NCI-H2171 treated with DMSO at 0.1 percent for 48 hours (cell line): Measurements from ENCODE around the gene EIF4H.
"Not testable (repeated sequence)": the region's sequence is repeated elsewhere in the genome, so short reads cannot be mapped to it uniquely, and the experiment has no call there.

ENCODE experiments used
- DNase-seq: peaks from one replicate; lab custom pipeline; 2025; lab: John Stamatoyannopoulos, UW

EIF4H gene

DNA sequence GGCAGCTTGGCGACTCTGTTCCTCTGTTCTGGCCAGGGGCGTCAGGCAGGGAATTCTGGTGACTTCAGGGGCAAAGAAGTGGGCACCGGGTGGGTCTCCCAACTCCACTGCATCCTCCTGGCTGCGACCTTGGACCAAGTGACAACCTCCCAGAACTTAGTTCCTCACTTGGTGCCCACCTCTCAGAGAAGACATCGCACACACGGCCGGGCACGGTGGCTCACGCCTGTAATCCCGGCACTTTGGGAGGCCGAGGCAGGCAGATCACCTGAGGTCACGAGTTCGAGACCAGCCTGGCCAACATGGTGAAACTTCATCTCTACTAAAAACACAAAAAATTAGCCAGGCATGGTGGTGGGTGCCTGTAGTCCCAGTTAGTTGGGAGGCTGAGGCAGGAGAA, 50.8 kb downstream of the EIF4H start:
- not testable (repeated sequence) for DNase-seq

DNA sequence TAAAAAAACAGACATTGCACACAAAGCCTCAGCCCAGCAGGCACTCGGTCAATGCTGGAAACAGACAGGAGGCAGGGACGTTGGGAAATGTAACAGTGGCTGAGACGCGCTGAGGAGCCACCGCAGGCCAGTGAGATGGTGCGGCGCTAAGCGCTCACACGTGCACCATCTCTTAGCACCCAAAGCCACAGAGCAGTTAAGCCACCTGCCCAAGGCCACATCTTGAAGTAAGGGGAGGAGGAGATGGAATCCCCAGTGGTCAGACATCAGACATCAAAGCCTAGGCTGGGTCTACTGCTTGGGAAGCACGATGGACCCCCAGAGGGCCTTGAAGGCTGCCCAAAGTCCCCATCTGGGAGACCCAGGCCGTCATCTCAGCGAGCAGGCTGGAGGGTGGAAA, 51.2 kb downstream of the EIF4H start:
- no peak for DNase-seq

DNA sequence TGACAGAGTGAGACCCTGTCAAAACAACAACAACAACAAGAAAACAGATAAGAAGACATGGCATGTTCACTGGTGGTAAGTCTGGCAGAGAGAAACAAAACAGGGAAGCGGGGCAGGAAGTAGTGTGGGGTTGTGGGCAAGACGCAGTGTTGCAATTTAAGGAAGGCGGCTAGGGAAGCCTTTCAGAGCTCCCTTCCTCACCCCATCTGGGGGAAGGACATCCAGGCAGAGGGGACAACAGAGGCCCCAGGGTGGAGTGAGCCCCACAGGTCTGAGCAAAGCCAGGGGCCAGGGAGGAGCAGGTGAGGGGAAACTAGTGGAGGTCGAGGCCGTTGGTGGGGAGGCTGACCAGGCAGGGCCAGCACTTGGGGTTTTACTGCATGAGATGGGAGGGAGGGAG, 52.5 kb downstream of the EIF4H start:
- DNase-seq: no peak

DNA sequence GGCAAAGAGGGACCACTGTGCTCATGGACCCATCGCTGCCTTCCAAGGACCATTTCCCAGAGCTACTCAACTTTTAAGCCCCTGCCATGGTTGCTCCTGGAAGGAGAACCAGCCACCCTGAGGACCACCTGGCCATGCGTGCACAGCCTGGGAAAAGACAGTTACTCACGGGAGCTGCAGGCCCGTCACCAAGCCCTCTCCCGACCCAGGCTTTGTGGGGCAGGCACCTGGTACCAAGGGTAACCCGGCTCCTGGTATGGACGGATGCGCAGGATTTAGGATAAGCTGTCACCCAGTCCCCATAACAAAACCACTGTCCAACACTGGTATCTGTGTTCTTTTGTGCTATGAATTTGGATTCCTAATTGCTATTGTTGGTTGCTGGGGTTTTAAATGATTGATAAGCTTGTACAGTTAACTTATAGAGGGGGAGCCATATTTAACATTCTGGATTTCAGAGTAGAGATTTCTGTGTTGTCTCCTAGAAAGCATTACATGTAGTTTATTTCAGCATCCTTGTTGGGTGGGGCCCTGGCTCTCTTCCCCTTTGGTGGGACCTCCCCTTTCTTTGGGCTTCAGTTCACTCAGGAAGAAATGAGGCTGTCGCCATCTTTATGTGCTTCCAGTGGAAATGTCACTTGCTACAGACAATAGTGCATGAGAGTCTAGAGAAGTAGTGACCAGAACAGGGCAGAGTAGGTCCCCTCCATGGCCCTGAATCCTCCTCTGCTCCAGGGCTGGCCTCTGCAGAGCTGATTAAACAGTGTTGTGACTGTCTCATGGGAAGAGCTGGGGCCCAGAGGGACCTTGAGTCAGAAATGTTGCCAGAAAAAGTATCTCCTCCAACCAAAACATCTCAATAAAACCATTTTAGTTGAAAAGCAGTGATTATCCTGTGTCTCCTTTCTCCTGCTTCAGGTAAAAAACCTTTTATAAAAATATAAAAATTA, 55.1 kb downstream of the EIF4H start:
- DNase-seq: no peak

DNA sequence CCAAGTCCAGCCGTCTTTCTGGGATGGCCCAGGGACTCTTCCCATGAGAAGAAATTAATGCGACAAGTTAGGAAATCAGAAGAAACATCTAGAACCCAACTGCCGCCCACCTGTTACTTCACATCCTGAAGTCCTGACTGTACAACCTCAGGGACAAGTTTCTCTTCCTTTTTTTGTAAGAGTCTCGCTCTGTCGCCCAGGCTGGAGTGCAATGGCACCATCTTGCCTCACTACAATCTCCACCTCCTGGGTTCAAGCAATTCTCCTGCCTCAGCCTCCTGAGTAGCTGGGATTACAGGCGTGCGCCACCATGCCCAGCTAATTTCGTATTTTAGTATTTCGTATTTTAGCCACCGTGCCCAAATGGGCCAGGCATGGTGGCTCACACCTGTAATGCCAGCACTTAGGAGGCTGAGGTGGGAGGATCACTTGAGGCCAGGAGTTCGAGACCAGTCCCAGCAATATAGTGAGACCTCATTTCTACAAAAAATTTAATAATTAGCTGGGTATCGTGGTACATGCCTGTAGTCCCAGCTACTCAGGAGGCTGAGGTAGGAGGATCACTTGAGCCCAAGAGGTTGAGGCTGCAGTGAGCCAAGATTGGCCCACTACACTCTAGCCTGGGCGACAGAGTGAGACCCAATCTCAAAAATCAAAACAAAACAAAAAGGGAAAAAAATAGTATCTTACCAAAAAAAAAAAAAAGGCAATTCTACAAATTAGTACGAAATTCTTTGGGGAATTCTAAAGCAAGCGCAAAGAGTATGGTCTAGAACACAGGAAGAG, 56.5 kb downstream of the EIF4H start:
- no peak for DNase-seq

DNA sequence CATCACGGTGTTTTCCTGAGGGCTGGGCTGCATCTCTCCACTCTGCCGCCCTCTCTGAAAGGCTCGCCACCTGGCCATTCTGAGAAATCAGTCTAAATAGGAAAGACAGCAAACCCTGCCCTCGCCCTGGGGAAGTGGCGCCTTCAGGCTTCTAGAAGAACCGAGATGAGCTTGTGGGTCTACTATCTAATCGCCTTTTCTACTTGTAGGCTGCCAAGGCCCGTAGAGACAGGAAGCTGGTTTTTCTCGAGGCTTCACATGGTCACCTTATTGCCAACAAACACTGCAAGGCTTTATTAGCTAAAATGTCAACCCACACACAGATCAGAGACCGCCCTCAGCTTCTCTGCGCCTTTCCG, 57.1 kb downstream of the EIF4H start:
- DNase-seq: no peak

DNA sequence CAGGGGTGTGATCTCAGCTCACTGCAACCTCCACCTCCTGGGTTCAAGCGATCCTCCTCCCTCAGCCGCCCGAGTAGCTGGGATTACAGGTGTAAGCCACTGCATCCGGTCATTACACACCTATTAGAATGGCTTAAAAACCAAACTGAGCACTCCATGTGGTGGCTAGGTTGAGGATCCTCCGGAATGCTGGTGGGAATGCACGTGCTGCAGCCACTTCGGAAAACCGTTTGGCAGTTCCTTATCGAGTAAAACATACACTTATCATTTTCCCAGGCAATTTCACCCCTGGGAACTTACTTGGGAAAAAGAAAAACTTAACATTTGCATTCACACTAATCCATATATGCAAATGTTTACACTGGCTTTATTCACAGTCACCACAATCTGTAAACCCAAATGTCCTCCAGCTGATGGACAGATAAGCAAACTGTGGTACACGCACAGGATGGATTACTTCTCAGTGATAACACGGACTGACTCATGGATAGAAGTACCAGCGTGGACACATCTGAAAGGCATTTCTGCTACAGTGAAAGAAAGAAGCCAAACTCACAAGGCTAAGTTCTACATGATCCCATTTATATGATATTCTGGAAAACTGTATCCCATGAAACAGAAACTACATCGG, 59.6 kb downstream of the EIF4H start:
- DNase-seq: no peak

DNA sequence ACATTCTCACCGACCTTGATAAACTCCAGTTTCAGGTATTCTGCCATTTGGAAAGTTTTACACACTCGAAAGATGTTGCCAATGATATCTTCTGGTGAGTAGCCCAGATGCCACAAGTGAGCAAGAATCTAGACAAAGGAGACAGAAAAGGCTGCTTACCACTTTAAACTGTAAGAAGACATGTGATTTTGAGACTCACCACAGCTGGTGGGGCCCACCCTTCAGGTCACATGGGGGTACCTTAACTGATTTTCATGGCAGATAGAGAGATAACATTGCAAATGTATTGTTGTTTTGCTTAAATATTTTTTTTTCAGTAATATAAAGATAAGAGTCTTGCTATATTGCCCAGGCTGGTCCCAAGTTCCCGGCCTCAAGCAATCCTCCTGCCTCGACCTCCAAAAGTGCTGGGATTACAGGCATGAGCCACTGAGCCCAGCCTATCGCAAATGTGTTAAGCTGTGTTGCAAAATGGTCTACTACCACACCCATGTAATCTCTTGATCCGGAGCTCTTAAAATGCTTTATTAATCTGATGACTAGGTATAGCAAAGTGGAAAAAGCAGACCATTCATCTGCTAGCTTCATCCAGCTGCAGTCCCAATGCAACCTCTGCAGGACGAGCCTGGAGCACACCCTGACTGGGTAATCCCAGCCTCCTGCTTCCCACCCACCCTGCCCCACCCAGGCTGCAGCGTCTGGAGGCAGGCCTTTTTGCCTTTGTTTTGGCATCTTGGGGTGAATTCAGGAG, 61.5 kb downstream of the EIF4H start:
- no peak for DNase-seq

DNA sequence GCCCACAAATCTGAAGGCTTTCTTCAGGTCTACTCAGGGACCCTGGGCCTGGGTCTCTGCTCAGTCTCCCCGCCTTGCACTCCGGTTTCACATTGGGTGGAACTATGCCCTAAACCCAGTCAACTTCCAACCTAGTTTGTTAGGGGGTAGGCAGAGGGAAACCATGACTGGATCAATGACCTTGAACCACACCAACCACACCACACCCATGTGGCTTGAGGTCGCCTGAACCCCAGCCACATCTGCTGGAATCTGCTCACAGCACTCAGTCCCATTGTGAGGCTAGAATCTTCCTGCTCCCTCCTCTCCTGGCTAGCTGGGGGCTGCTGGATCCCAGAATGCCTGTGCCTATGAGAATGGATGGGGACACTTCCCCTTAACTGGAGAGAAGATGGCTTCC, 62.1 kb downstream of the EIF4H start:
- no peak for DNase-seq

DNA sequence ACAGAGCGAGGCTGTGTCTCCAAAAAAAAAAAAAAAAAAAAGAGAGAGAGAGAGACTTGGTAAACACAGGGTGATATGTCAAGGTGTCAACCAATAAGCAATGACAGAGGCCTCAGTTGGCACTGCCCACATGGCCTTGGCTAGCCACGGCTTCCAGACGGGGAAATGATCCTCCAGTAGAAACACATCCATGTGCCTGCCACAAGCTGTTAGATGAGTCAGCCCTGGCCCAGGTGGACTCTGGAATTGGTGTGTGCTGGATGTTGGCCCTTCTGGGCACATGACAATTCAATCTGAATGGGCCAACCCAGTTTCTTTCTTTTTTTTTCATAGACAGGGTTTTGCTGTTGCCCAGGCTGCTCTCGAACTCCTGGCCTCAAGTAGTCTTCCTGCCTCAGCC, 66.3 kb downstream of the EIF4H start:
- no peak for DNase-seq

DNA sequence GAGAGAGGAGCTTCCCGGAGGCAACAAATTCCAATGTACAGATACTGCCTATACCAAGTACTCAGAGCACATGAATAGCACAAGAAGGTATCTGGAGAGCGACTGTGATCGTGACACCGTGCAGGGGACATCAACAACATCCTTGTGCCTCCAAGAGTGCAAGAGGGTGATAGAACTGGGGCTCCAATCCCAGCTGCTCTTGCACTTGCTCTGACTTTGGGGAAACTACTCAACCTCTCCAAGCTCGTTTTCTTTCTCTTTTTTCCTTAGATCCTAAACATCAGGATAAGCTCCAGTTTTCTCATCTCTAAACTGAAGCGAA, 67.9 kb downstream of the EIF4H start:
- DNase-seq: no peak

DNA sequence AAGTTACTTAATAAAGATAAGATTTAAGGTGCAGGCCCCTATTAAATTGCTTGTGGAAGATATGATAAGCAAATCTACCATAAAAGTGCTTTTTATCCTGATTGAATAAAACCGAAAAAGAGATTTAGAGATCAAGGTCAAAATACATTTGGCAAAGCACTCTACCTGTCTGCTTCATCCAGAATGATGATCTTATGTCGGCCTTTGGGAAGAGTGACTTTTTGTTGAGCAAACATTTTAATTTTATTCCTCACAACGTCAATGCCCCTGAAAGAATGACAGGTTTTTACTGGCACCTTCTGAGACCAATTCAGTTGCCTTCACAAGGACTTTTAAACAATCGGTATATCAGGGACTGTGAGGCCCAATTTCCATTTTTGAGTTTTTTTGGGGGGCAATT, 72.3 kb downstream of the EIF4H start:
- no peak for DNase-seq
